HG03432 (cell line): ENCODE measurements around the gene TCF15.
"Not testable (repeated sequence)": the region's sequence is repeated elsewhere in the genome, so short reads cannot be mapped to it uniquely, and the experiment has no call there.

Experiments
- ATAC-seq: cut with Tn5 transposase; IDR thresholded peaks from one replicate; pipeline ENCODE4 v1.9.1; 2021; ENCODE audit warnings: mild to moderate bottlenecking, moderate library complexity; ENCODE audit not compliant: unreplicated experiment

The TCF15 gene

GRCh38 chr20:642398-643174 is 32.5 kb upstream of the TCF15 start:
- no peak for ATAC-seq

- not testable (repeated sequence) for ATAC-seq
These were observed 31.9 kb upstream of the TCF15 start for GRCh38 chr20:642013-642397.

GRCh38 chr20:641516-641875 is 31.4 kb upstream of the TCF15 start:
- no peak for ATAC-seq

- ATAC-seq: no peak
These were observed 30.8 kb upstream of the TCF15 start for GRCh38 chr20:640674-641515.

GRCh38 chr20:638579-638978 is 28.5 kb upstream of the TCF15 start:
- ATAC-seq: no peak

GRCh38 chr20:637559-637958 is 27.4 kb upstream of the TCF15 start:
- ATAC-seq: no peak

GRCh38 chr20:635893-636338 is 25.8 kb upstream of the TCF15 start:
- no peak for ATAC-seq

- no peak for ATAC-seq
These were observed 25.2 kb upstream of the TCF15 start for GRCh38 chr20:635028-635892.

- no peak for ATAC-seq
These were observed 24.2 kb upstream of the TCF15 start for GRCh38 chr20:634148-634925.

- no peak for ATAC-seq
These were observed 21.0 kb upstream of the TCF15 start for GRCh38 chr20:631101-631500.

GRCh38 chr20:626579-626978 is 16.5 kb upstream of the TCF15 start:
- no peak for ATAC-seq

GRCh38 chr20:625360-625932 is 15.3 kb upstream of the TCF15 start:
- no peak for ATAC-seq

- ATAC-seq: no peak
These were observed 13.6 kb upstream of the TCF15 start for GRCh38 chr20:623704-624103.

GRCh38 chr20:623021-623420 is 12.9 kb upstream of the TCF15 start:
- ATAC-seq: no peak

GRCh38 chr20:622161-622560 is 12.1 kb upstream of the TCF15 start:
- no peak for ATAC-seq

- no peak for ATAC-seq
These were observed 11.1 kb upstream of the TCF15 start for GRCh38 chr20:621125-621756.

- no peak for ATAC-seq
These were observed 10.1 kb upstream of the TCF15 start for GRCh38 chr20:620246-620645.

GRCh38 chr20:618980-619379 is 8.9 kb upstream of the TCF15 start:
- ATAC-seq: no peak

- no peak for ATAC-seq
These were observed 8.0 kb upstream of the TCF15 start for GRCh38 chr20:617934-618690.
